ENCODE data around the gene GALNT17.

GALNT17 gene

DNA sequence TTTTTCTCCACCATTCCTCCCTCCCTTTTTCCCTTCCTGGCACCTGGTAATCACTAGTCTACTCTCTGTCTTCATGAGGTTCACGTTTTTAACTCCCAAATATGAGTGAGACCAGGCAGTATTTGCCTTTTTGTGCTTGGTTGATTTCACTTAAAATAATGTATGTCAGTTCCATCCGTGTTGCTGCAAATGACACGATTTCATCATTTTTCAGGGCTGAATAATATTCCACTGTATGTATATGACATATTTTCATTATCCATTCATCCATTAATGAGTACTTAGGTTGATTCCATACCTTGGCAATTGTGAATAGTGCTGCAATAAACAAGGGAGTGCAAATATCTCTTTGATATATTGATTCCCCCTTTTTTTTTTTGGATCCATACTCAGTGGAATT lies 25.8 kb downstream of the GALNT17 start:
- no peak overlapping the region for H3K9ac ChIP-seq (ENCODE audit: low read length)
- no peaks in the 10 kb centered on the region for H3K36me3 ChIP-seq (replicated peaks; ENCODE audit: low read depth, low read length)
- H3K4me2 ChIP-seq (ENCODE audit: low read length): no peak overlapping the region
- no peaks in the 10 kb centered on the region for H3K79me2 ChIP-seq (ENCODE audit: low read length)
- no peak overlapping the region for H2AFZ ChIP-seq (ENCODE audit: low read depth, low read length)
- no peaks in the 10 kb centered on the region for H3K27me3 ChIP-seq (ENCODE audit: low read depth, low read length)
- H3K27ac ChIP-seq (ENCODE audit: low read length): no peak overlapping the region
- H3K4me1 ChIP-seq (ENCODE audit: low read length): no peaks in the 10 kb centered on the region
- no peak overlapping the region for H3K4me3 ChIP-seq (ENCODE audit: low read length)
- no peaks in the 10 kb centered on the region for H4K20me1 ChIP-seq (ENCODE audit: insufficient read depth, low read length)
- TF ChIP-seq CTCF (IDR thresholded peaks at IDR 0.05; ENCODE audit: low read depth, low read length): no peak
- TF ChIP-seq EZH2phosphoT487 (IDR thresholded peaks at IDR 0.05; ENCODE audit: low read depth): no peak
- H3K9me3 ChIP-seq (ENCODE audit: insufficient read depth, low read length): no peaks in the 10 kb centered on the region

GRCh38 chr7:71165708-71166107 lies 33.8 kb downstream of the GALNT17 start:
- Histone ChIP-seq H3K36me3 (replicated peaks; ENCODE audit: low read depth, low read length) (no peaks in the 10 kb centered on the region), H4K20me1 (ENCODE audit: insufficient read depth, low read length) (no peaks in the 10 kb centered on the region), H3K9ac (ENCODE audit: low read length) (no peak overlapping the region), H3K79me2 (ENCODE audit: low read length) (no peaks in the 10 kb centered on the region), H3K4me1 (ENCODE audit: low read length) (no peaks in the 10 kb centered on the region), H3K27me3 (ENCODE audit: low read depth, low read length) (no peaks in the 10 kb centered on the region), H3K4me3 (ENCODE audit: low read length) (no peak overlapping the region), H3K27ac (ENCODE audit: low read length) (no peak overlapping the region), H3K4me2 (ENCODE audit: low read length) (no peak overlapping the region), H2AFZ (ENCODE audit: low read depth, low read length) (no peak overlapping the region), H3K9me3 (ENCODE audit: insufficient read depth, low read length) (no peaks in the 10 kb centered on the region)
- TF ChIP-seq EZH2phosphoT487 (IDR thresholded peaks at IDR 0.05; ENCODE audit: low read depth): no peak
- TF ChIP-seq CTCF (IDR thresholded peaks at IDR 0.05; ENCODE audit: low read depth, low read length): no peak

DNA sequence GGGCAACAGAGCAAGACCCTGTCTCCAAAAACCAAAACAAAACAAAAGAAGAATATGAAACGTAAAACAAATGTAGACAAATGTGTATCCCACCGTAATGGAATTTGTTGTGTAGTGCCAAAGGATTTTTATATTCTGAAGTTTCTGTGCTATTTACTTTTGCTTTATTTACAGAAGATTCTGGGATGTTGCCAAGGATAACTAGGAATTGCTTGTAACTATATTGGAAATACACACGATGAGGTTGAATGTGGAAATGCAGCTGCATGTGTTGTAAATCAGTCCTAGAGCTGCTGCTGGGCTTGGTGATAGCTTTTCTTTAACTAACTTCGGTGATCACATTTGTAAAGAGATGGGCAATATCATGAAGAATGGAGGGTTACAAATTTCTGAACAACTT lies 39.5 kb downstream of the GALNT17 start:
- Histone ChIP-seq H3K4me2 (ENCODE audit: low read length) (no peak overlapping the region), H4K20me1 (ENCODE audit: insufficient read depth, low read length) (no peaks in the 10 kb centered on the region), H3K4me1 (ENCODE audit: low read length) (no peaks in the 10 kb centered on the region), H2AFZ (ENCODE audit: low read depth, low read length) (no peak overlapping the region), H3K36me3 (replicated peaks; ENCODE audit: low read depth, low read length) (no peaks in the 10 kb centered on the region), H3K4me3 (ENCODE audit: low read length) (no peak overlapping the region), H3K27me3 (ENCODE audit: low read depth, low read length) (no peaks in the 10 kb centered on the region), H3K9ac (ENCODE audit: low read length) (no peak overlapping the region), H3K27ac (ENCODE audit: low read length) (no peak overlapping the region), H3K79me2 (ENCODE audit: low read length) (no peaks in the 10 kb centered on the region), H3K9me3 (ENCODE audit: insufficient read depth, low read length) (no peaks in the 10 kb centered on the region)
- TF ChIP-seq CTCF (IDR thresholded peaks at IDR 0.05; ENCODE audit: low read depth, low read length) (no peak), EZH2phosphoT487 (IDR thresholded peaks at IDR 0.05; ENCODE audit: low read depth) (no peak)

- H2AFZ ChIP-seq (ENCODE audit: low read depth, low read length): no peak overlapping the region
- H3K4me1 ChIP-seq (ENCODE audit: low read length): no peaks in the 10 kb centered on the region
These were observed 42.0 kb downstream of the GALNT17 start for GRCh38 chr7:71173955-71174354.

More at GRCh38 chr7:71173955-71174354, 42.0 kb downstream of the GALNT17 start:
- Histone ChIP-seq H3K27me3 (ENCODE audit: low read depth, low read length) (no peaks in the 10 kb centered on the region), H4K20me1 (ENCODE audit: insufficient read depth, low read length) (no peaks in the 10 kb centered on the region), H3K27ac (ENCODE audit: low read length) (no peak overlapping the region), H3K79me2 (ENCODE audit: low read length) (no peaks in the 10 kb centered on the region), H3K9ac (ENCODE audit: low read length) (no peak overlapping the region), H3K4me2 (ENCODE audit: low read length) (no peak overlapping the region), H3K9me3 (ENCODE audit: insufficient read depth, low read length) (no peaks in the 10 kb centered on the region), H3K36me3 (replicated peaks; ENCODE audit: low read depth, low read length) (no peaks in the 10 kb centered on the region), H3K4me3 (ENCODE audit: low read length) (no peak overlapping the region)
- TF ChIP-seq EZH2phosphoT487 (IDR thresholded peaks at IDR 0.05; ENCODE audit: low read depth): no peak
